Stimulated activated CD4-positive, alpha-beta T cell treated with anti-CD3 and anti-CD28 coated beads, Interleukin-12 subunit alpha, Interleukin-12 subunit beta, amount 100 ng/mL, for 24 hours (primary cell): ENCODE results near the gene ZNF460.

Source experiments
- DNase-seq, 2 experiments: peaks; one replicate each; pipeline ENCODE4 v3.0.0-alpha.2; 2020; ENCODE audit warnings: low read depth in 2 of 2

ZNF460 gene

GRCh38 chr19:57342582-57342981, 62.3 kb downstream of the ZNF460 start:
- no peak for DNase-seq
